Measurements from ENCODE around the gene CDH13.

Gene CDH13

DNA sequence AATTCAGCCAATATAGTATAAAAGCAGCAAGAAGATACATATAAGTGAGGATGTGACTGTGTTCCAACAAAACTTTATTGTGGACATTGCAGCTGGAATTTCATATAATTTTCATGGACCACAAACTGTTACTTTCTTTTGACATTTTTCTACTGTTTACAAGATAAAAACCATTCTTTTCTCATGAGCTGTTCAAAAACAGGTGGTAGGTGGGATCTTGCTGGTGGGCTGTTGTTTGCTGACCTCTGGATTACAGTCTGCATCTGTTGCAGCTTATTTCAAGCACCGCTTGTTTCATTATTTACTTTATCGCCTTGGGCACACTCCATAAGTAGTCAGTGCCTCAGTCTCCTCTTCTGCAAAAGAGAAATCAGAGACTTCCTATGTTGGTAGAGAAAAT, 99.5 kb downstream of the CDH13 start:
- no peaks in the 10 kb centered on the region for H3K9me2 ChIP-seq (replicated peaks; ENCODE audit: control insufficient read depth, low read length)
- H3K4me3 ChIP-seq (ENCODE audit: low read length) = no peak overlapping the region
- no peaks in the 10 kb centered on the region for H3K79me2 ChIP-seq (ENCODE audit: control insufficient read depth, low read length)
- no peak overlapping the region for H3K4me2 ChIP-seq (ENCODE audit: low read length)
- H3K27me3 ChIP-seq (ENCODE audit: control insufficient read depth, low read length) = no peaks in the 10 kb centered on the region
- no peak for TF ChIP-seq EZH2phosphoT487 (IDR thresholded peaks at IDR 0.05; ENCODE audit: borderline replicate concordance, low read length)
- TF ChIP-seq, protein P1, sequence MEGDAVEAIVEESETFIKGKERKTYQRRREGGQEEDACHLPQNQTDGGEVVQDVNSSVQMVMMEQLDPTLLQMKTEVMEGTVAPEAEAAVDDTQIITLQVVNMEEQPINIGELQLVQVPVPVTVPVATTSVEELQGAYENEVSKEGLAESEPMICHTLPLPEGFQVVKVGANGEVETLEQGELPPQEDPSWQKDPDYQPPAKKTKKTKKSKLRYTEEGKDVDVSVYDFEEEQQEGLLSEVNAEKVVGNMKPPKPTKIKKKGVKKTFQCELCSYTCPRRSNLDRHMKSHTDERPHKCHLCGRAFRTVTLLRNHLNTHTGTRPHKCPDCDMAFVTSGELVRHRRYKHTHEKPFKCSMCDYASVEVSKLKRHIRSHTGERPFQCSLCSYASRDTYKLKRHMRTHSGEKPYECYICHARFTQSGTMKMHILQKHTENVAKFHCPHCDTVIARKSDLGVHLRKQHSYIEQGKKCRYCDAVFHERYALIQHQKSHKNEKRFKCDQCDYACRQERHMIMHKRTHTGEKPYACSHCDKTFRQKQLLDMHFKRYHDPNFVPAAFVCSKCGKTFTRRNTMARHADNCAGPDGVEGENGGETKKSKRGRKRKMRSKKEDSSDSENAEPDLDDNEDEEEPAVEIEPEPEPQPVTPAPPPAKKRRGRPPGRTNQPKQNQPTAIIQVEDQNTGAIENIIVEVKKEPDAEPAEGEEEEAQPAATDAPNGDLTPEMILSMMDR (IDR thresholded peaks at IDR 0.05; ENCODE audit: low read depth, low read length, poor library complexity, severe bottlenecking) = no peak
- no peaks in the 10 kb centered on the region for H4K20me1 ChIP-seq (ENCODE audit: control insufficient read depth, insufficient read depth, low read depth, low read length)
- no peaks in the 10 kb centered on the region for H3K36me3 ChIP-seq (ENCODE audit: control insufficient read depth, low read length)
- H3K4me1 ChIP-seq (ENCODE audit: control insufficient read depth, low read length) = no peaks in the 10 kb centered on the region
- H3F3A ChIP-seq (ENCODE audit: control insufficient read depth, insufficient read depth) = no peaks in the 10 kb centered on the region
- H3K9me3 ChIP-seq (ENCODE audit: control insufficient read depth, insufficient read depth, low read length) = no peaks in the 10 kb centered on the region
- H3K27ac ChIP-seq (ENCODE audit: low read depth, low read length) = no peak overlapping the region

DNA sequence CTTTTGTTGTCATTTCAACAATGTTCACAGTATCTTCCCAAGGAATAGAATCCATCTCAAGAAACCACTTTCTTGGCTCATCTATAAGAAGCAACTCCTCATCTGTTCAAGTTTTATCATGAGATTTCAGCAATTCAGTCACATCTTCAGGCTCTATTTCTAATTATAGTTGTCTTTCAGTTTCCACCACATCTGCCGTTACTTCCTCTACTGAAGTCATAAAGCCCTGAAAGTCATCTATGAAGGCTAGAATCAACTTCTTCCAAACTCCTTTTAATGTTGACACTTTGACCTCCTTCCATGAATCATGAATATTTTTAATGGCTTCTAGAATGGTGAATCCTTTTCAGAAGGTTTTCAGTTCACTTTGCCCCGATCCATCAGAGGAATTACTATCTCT, 102.1 kb downstream of the CDH13 start:
- TF ChIP-seq EZH2phosphoT487 (IDR thresholded peaks at IDR 0.05; ENCODE audit: borderline replicate concordance, low read length) = no peak
- TF ChIP-seq, protein P1 (IDR thresholded peaks at IDR 0.05; ENCODE audit: low read depth, low read length, poor library complexity, severe bottlenecking) = no peak
- no peaks in the 10 kb centered on the region for H3K9me3 ChIP-seq (ENCODE audit: control insufficient read depth, insufficient read depth, low read length)
- H4K20me1 ChIP-seq (ENCODE audit: control insufficient read depth, insufficient read depth, low read depth, low read length) = no peaks in the 10 kb centered on the region
- no peaks in the 10 kb centered on the region for H3K4me1 ChIP-seq (ENCODE audit: control insufficient read depth, low read length)
- no peak overlapping the region for H3K27ac ChIP-seq (ENCODE audit: low read depth, low read length)
- no peaks in the 10 kb centered on the region for H3F3A ChIP-seq (ENCODE audit: control insufficient read depth, insufficient read depth)
- no peaks in the 10 kb centered on the region for H3K27me3 ChIP-seq (ENCODE audit: control insufficient read depth, low read length)
- H3K9me2 ChIP-seq (replicated peaks; ENCODE audit: control insufficient read depth, low read length) = no peaks in the 10 kb centered on the region
- no peaks in the 10 kb centered on the region for H3K36me3 ChIP-seq (ENCODE audit: control insufficient read depth, low read length)
- no peaks in the 10 kb centered on the region for H3K79me2 ChIP-seq (ENCODE audit: control insufficient read depth, low read length)
- H3K4me2 ChIP-seq (ENCODE audit: low read length) = no peak overlapping the region
- H3K4me3 ChIP-seq (ENCODE audit: low read length) = no peak overlapping the region

DNA sequence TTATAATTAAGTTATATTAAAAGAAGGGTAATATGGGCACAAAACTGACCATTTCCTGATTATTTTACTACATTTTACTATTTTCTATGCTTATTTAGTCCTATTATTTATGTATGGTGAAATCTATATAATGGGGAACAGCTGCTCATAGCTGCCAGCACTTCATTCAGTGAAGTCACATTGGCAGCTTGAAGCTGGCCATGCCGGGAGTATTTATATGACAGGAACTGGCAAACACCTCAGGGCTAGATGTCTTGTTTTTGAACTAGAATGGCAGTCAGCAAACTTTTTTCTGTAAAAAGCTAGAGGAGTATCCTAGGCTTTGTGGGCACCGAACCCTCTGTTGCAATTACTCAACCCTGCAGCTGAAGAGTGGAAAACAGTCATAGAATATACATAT, 104.1 kb downstream of the CDH13 start:
- Histone ChIP-seq H3K9me3 (ENCODE audit: control insufficient read depth, insufficient read depth, low read length) (no peaks in the 10 kb centered on the region), H3K9me2 (replicated peaks; ENCODE audit: control insufficient read depth, low read length) (no peaks in the 10 kb centered on the region), H3K4me1 (ENCODE audit: control insufficient read depth, low read length) (no peaks in the 10 kb centered on the region), H3K27me3 (ENCODE audit: control insufficient read depth, low read length) (no peaks in the 10 kb centered on the region), H3K79me2 (ENCODE audit: control insufficient read depth, low read length) (no peaks in the 10 kb centered on the region), H4K20me1 (ENCODE audit: control insufficient read depth, insufficient read depth, low read depth, low read length) (no peaks in the 10 kb centered on the region), H3K4me2 (ENCODE audit: low read length) (no peak overlapping the region), H3F3A (ENCODE audit: control insufficient read depth, insufficient read depth) (no peaks in the 10 kb centered on the region), H3K4me3 (ENCODE audit: low read length) (no peak overlapping the region), H3K27ac (ENCODE audit: low read depth, low read length) (no peak overlapping the region), H3K36me3 (ENCODE audit: control insufficient read depth, low read length) (no peaks in the 10 kb centered on the region)
- TF ChIP-seq, protein P1 (IDR thresholded peaks at IDR 0.05; ENCODE audit: low read depth, low read length, poor library complexity, severe bottlenecking) = no peak
- TF ChIP-seq EZH2phosphoT487 (IDR thresholded peaks at IDR 0.05; ENCODE audit: borderline replicate concordance, low read length) = no peak

DNA sequence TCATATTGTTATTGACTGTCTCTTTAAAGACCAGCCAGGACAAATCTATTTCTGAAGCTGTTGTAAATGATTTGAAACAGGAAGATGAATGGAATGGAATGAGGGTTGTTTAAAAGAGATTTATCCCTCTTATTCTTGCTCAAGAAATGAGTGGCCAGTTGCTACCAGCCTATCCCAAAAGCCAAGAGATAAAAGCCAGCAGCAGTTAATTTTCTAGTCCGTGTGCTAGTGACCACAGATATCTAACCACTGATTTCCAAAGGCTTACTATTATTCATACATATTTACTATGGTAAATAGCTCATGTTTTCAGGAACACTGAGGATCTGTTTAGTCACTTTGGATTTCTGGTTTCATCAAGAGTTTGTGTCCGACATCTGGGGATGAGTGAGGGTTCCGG, 105.7 kb downstream of the CDH13 start:
- Histone ChIP-seq H3K9me2 (replicated peaks; ENCODE audit: control insufficient read depth, low read length) (no peaks in the 10 kb centered on the region), H3K4me3 (ENCODE audit: low read length) (no peak overlapping the region), H3K27me3 (ENCODE audit: control insufficient read depth, low read length) (no peaks in the 10 kb centered on the region), H4K20me1 (ENCODE audit: control insufficient read depth, insufficient read depth, low read depth, low read length) (no peaks in the 10 kb centered on the region), H3K79me2 (ENCODE audit: control insufficient read depth, low read length) (no peaks in the 10 kb centered on the region), H3K4me2 (ENCODE audit: low read length) (no peak overlapping the region), H3K4me1 (ENCODE audit: control insufficient read depth, low read length) (no peaks in the 10 kb centered on the region), H3K9me3 (ENCODE audit: control insufficient read depth, insufficient read depth, low read length) (no peaks in the 10 kb centered on the region), H3F3A (ENCODE audit: control insufficient read depth, insufficient read depth) (no peaks in the 10 kb centered on the region), H3K27ac (ENCODE audit: low read depth, low read length) (no peak overlapping the region), H3K36me3 (ENCODE audit: control insufficient read depth, low read length) (no peaks in the 10 kb centered on the region)
- TF ChIP-seq EZH2phosphoT487 (IDR thresholded peaks at IDR 0.05; ENCODE audit: borderline replicate concordance, low read length) = no peak
- TF ChIP-seq, protein P1 (IDR thresholded peaks at IDR 0.05; ENCODE audit: low read depth, low read length, poor library complexity, severe bottlenecking) = no peak

All from DOHH2 (cell line).